Midbrain (tissue), 1 donor: Measurements from ENCODE around the gene CLCF1.

Experiments used
- DNase-seq: peaks from one replicate; lab custom pipeline; 2025; lab: John Stamatoyannopoulos, UW

The CLCF1 gene

GRCh38 chr11:67374571-67375281 is 1.3 kb upstream of the CLCF1 start:
- no peak for DNase-seq

GRCh38 chr11:67373648-67374570 is 511 bp upstream of the CLCF1 start:
- DNase-seq = peak; percentile 29

- DNase-seq = no peak
These were observed 941 bp downstream of the CLCF1 start for GRCh38 chr11:67372321-67372992.

- DNase-seq = no peak
These were observed 1.5 kb downstream of the CLCF1 start for GRCh38 chr11:67371911-67372320.

- DNase-seq = no peak
These were observed 2.0 kb downstream of the CLCF1 start for GRCh38 chr11:67371189-67371910.

GRCh38 chr11:67370351-67371076 is 2.9 kb downstream of the CLCF1 start:
- DNase-seq = no peak

- DNase-seq = no peak
These were observed 3.6 kb downstream of the CLCF1 start for GRCh38 chr11:67369801-67370284.

GRCh38 chr11:67369275-67369674 is 4.1 kb downstream of the CLCF1 start:
- DNase-seq = no peak

- DNase-seq = no peak
These were observed 4.8 kb downstream of the CLCF1 start for GRCh38 chr11:67368621-67369020.

- DNase-seq = no peak
These were observed 5.6 kb downstream of the CLCF1 start for GRCh38 chr11:67367761-67368227.

- no peak for DNase-seq
These were observed 6.2 kb downstream of the CLCF1 start for GRCh38 chr11:67366961-67367760.

- no peak for DNase-seq
These were observed 6.9 kb downstream of the CLCF1 start for GRCh38 chr11:67366546-67366945.

GRCh38 chr11:67365736-67366444 is 7.5 kb downstream of the CLCF1 start:
- DNase-seq = no peak

- no peak for DNase-seq
These were observed 8.3 kb downstream of the CLCF1 start for GRCh38 chr11:67364783-67365722.

GRCh38 chr11:67364169-67364568 is 9.2 kb downstream of the CLCF1 start:
- DNase-seq = no peak

- DNase-seq = no peak
These were observed 15.3 kb downstream of the CLCF1 start for GRCh38 chr11:67357831-67358670.

- DNase-seq = peak; percentile 38
These were observed 16.4 kb downstream of the CLCF1 start for GRCh38 chr11:67356864-67357561.
